Fibroblast of lung (primary cell): ENCODE data around the gene DNM1.

Experiments used
- EZH2 ChIP-seq: IDR thresholded peaks from 2 replicates; pipeline ENCODE4 v1.5.1; 2012; ENCODE audit warnings: low read length, control low read depth, mild to moderate bottlenecking; ENCODE audit errors: missing control alignments
- TF ChIP-seq, protein P1 (sequence below), 2 donors: IDR thresholded peaks in 1 of 2; conservative IDR thresholded peaks in 1 of 2; 1 replicate in 1 of 2; 2 replicates in 1 of 2; pipeline ENCODE4 v1.5.1; 2011 to 2012; ENCODE audit warnings: low read length in 2 of 2, control low read depth in 1 of 2, inconsistent platforms in 1 of 2, low read depth in 1 of 2, mild to moderate bottlenecking in 1 of 2

- TF ChIP-seq, protein P1, sequence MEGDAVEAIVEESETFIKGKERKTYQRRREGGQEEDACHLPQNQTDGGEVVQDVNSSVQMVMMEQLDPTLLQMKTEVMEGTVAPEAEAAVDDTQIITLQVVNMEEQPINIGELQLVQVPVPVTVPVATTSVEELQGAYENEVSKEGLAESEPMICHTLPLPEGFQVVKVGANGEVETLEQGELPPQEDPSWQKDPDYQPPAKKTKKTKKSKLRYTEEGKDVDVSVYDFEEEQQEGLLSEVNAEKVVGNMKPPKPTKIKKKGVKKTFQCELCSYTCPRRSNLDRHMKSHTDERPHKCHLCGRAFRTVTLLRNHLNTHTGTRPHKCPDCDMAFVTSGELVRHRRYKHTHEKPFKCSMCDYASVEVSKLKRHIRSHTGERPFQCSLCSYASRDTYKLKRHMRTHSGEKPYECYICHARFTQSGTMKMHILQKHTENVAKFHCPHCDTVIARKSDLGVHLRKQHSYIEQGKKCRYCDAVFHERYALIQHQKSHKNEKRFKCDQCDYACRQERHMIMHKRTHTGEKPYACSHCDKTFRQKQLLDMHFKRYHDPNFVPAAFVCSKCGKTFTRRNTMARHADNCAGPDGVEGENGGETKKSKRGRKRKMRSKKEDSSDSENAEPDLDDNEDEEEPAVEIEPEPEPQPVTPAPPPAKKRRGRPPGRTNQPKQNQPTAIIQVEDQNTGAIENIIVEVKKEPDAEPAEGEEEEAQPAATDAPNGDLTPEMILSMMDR (conservative IDR thresholded peaks at IDR 0.05 in 1 of 2, IDR thresholded peaks at IDR 0.05 in 1 of 2; ENCODE audit: low read depth in 1 of 2, low read length in 2 of 2), result no peak
- TF ChIP-seq EZH2, result no peak
Measured at GRCh38 chr9:128242828-128243214, 39.6 kb downstream of the DNM1 start.
